ENCODE data around the gene VCX3B.
"Not testable (repeated sequence)": the region's sequence is repeated elsewhere in the genome, so short reads cannot be mapped to it uniquely, and the experiment has no call there.

VCX3B gene

DNA sequence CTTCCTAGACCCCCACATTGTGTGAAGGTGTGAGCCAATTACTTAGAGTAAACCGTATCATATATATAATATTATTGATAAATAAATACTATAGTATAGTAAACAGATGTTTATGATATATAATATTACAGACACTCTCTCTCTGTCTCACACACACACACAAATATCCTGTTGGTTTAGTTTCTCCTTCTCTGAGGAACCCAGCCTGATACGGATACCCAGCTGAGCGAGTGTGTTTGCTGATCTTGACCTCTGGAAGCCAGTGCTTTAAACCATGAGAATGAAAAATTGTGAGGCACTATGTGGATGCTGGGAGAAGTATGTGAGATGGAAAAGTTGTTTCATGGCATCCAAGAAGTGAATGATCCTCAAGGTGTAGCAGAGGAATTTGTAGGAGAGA is at the start of gene VCX3B:
TSS of gene VCX3B (plus strand) at position 301 of the 400 bp plus-strand sequence. CDS start 621 bp downstream, outside the sequence.
- DNase-seq (ENCODE audit: low spot score): not testable (repeated sequence)

DNA sequence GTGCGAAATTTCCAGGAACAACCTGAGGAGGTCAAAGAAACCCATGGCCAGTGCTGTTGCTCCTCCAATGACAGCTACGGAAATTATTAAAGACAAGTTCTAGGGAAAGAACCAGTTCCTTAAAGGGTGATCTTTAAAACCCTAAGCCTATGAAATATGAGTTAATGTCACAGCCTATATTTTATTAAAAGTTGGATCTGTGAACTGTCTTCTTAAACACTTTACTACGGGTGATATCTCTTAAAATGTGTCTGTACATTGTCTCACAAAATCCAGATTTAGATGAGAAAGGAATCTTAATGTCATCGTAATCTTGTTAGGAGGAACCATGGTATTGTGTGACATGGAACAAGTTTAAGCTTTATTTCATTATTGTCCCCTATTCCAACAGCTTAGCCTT is 46.3 kb upstream of the VCX3B start:
- DNase-seq (ENCODE audit: low spot score): no peak

- DNase-seq (ENCODE audit: low spot score): no peak
Observed at GRCh38 chrX:8424912-8425311, 39.7 kb upstream of the VCX3B start.

DNA sequence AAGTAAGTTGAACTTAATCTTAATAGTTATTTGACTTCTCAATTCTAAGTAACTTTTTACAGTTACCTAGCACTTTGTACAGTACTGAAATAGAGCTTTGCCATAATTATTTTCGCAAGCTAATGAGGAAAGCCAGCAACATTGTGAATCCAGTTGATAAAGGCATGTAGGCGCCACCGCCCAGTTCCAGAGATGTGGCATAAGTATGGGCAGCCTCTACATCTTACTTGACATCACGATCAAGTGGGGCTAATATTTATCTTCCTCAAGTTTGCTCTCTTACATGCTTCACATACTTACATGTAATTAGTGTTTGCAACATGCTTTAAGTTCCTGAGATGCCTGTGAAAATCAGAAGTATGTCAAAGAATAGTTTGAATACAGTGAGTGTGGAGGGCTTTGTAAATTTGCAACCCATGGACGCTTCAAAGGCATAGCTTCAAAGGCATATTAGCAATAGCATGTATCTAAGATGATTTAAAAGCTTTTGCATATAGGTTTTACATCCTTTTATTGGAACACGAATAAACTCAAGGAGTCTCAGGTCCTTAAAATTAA is 34.9 kb upstream of the VCX3B start:
- no peak for DNase-seq (ENCODE audit: low spot score)

- DNase-seq (ENCODE audit: low spot score): no peak
Observed at GRCh38 chrX:8430444-8430843, 34.2 kb upstream of the VCX3B start.

DNA sequence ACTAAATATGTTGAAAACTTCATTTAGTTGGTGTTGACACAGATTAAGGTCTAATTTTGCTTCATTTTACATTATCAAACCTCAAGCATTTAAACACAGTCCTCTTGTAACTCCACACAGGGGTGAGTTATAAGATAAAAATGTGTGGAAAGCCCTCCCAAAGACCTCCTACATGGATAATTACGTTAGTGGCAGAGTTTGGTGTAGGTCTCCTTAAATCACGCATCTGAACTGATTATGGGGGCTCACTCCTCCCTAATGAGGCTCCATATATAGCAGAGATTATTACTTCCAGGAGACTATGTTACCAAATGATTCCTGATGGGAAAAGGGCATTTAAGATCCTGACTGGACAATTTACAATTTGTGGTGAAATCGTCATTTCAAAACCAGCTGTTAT is 32.2 kb upstream of the VCX3B start:
- DNase-seq (ENCODE audit: low spot score): no peak

- DNase-seq (ENCODE audit: low spot score): no peak
Observed at GRCh38 chrX:8433109-8434062, 31.2 kb upstream of the VCX3B start.

- no peak for DNase-seq (ENCODE audit: low spot score)
Observed at GRCh38 chrX:8447368-8447767, 17.3 kb upstream of the VCX3B start.

DNA sequence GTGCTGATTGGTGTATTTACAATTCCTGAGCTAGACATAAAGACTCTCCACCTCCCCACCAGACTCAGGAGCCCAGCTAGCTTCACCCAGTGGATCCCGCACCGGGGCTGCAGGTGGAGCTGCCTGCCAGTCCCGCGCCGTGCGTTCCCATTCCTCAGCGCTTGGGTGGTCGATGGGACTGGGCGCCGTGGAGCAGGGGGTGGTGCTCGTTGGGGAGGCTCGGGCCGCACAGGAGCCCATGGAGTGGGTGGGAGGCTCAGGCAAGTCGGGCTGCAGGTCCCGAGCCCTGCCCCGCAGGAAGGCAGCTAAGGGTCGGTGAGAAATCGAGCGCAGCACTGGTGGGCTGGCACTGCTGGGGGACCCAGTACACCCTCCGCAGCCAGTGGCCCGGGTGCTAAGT is 12.3 kb upstream of the VCX3B start:
- DNase-seq (ENCODE audit: low spot score): not testable (repeated sequence)

- no peak for DNase-seq (ENCODE audit: low spot score)
Observed at GRCh38 chrX:8453611-8454010, 11.0 kb upstream of the VCX3B start.

GRCh38 chrX:8455557-8455956 is 9.1 kb upstream of the VCX3B start:
- DNase-seq (ENCODE audit: low spot score): no peak

DNA sequence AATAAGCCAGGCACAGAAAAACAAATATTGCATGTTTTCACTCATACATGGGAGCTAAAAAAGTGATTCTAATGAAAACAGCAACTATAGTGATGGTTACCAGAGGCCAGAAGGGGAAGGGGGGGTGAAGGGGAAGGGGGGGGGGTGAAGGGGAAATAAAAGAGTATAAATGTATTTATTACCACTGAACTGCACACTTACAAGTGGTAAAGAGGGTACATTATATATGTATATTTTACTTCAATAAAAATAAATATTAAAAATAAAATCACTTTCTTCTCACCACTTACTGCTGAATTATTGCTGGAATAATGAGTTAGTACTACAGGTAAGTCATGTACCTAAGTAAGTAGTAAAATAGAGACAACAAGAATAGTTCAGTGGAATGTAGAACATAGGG is 2.1 kb upstream of the VCX3B start:
- DNase-seq (ENCODE audit: low spot score): no peak

DNA sequence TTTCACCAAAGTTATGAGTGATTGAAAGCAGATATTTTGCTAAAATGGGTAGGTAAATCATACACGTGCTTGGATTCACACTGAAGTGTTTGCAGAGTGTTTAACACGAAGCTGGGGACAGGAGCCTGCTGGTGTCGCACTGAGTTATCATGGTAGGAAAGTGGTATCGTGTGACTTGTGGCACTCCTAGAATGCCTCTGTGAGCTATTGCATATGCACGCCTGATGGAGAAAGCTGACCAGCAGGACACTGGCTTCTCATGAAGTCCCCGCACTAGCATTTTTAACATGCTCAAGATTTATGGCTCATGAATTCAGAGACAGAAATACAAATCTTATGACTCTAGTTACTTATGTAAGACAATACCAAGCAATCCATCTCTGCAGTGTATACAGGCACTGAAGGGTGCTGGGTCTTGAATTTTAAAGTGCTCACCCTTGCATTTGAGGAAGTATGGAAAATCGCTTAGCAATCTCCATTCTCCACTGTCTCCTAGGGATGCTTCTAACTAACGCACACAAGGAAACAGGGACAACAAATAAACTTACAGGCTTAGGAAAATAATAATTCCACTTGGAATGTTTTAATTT is 19.8 kb downstream of the VCX3B start:
- DNase-seq (ENCODE audit: low spot score): no peak

DNA sequence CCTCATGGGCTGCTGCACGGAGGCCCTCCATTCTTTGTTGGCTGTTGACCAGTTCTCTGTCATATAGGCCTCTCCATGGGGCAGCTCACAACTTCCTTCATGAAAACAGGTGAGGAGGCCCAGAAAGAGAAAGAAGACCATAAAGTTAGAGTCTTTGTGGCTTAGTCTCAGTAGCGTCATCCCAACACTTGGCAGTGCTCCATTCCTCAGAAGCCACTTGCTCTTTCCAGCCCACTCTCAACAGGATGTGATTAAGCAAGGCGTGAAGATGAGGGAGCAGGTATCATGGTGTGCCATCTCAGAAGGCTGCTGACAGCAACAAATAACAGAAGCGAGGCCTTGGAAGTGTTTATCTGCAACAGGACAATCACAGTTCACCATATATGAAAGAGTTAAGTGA is 30.4 kb downstream of the VCX3B start:
- not testable (repeated sequence) for DNase-seq (ENCODE audit: low spot score)

- DNase-seq (ENCODE audit: low spot score): no peak
Observed at GRCh38 chrX:8500203-8500602, 35.6 kb downstream of the VCX3B start.

- not testable (repeated sequence) for DNase-seq (ENCODE audit: low spot score)
Observed at GRCh38 chrX:8502101-8502500, 37.5 kb downstream of the VCX3B start.

- no peak for DNase-seq (ENCODE audit: low spot score)
Observed at GRCh38 chrX:8504451-8504850, 39.8 kb downstream of the VCX3B start.

Data from activated CD4-positive, alpha-beta T cell treated with anti-CD3 and anti-CD28 coated beads, Interleukin-2, Interleukin-4, amounts not matched to agents 100 ng/mL and 50 ng/mL, durations not matched to agents 16 hours and 8 hours (primary cell).